ENCODE measurements around the gene TMPRSS9. TPM values are rescaled to one million over a fixed set of nuclear protein-coding genes. Genes with fewer than 3 reads are reported as not detected.

The TMPRSS9 gene
- total and polyA plus RNA-seq, 12 donors, result 0.32 to 1.7 (median 1.1) TPM

- Histone ChIP-seq H3K27me3 (no peaks in the 10 kb centered on the region), H3K36me3 (replicated peaks in 1 of 2) (peaks cover 0 to 18% of the 10 kb centered on the region in 2 donors), H3K4me3 (no peak overlapping the region), H3K27ac (no peak overlapping the region), H3K4me1 (replicated peaks in 1 of 2) (no peaks in the 10 kb centered on the region), H3K9me3 (replicated peaks in 1 of 3) (no peaks in the 10 kb centered on the region)
- 98 to 100% (median 98%) methylated on average over 7 to 26 of the region's 26 CpGs for WGBS, 4 donors
- intact Hi-C loops (cut with DNase I), result no loop called here
- TF ChIP-seq CTCF (IDR thresholded peaks at IDR 0.05), result no peak
- no peak for TF ChIP-seq POLR2A (IDR thresholded peaks at IDR 0.05)
- no peak for DNase-seq
Observed at GRCh38 chr19:2441096-2441752, 81.2 kb downstream of the TMPRSS9 start.

- DNase-seq, result no peak
- 90 to 95% (median 95%) methylated on average over 10 to 22 of the region's 22 CpGs for WGBS, 4 donors
- intact Hi-C loops (cut with DNase I), result no loop called here
- Histone ChIP-seq H3K4me1 (replicated peaks in 1 of 2) (no peaks in the 10 kb centered on the region), H3K4me3 (no peak overlapping the region), H3K27ac (no peak overlapping the region), H3K27me3 (no peaks in the 10 kb centered on the region), H3K36me3 (replicated peaks in 1 of 2) (peaks cover 0 to 5% of the 10 kb centered on the region in 2 donors), H3K9me3 (replicated peaks in 1 of 3) (no peaks in the 10 kb centered on the region)
- no peak for TF ChIP-seq POLR2A (IDR thresholded peaks at IDR 0.05)
- no peak for TF ChIP-seq CTCF (IDR thresholded peaks at IDR 0.05)
Observed at GRCh38 chr19:2443116-2443784, 83.2 kb downstream of the TMPRSS9 start.

- WGBS, 4 donors, result 92 to 96% (median 94%) methylated on average over 7 to 17 of the region's 17 CpGs
- H3K27ac ChIP-seq, result no peak overlapping the region
- no peaks in the 10 kb centered on the region for H3K4me1 ChIP-seq (replicated peaks in 1 of 2)
- H3K36me3 ChIP-seq (replicated peaks in 1 of 2), result peaks cover 0 to 4% of the 10 kb centered on the region in 2 donors
- H3K9me3 ChIP-seq (replicated peaks in 1 of 3), result no peaks in the 10 kb centered on the region
- no peaks in the 10 kb centered on the region for H3K27me3 ChIP-seq
- no peak for DNase-seq
- no peak overlapping the region for H3K4me3 ChIP-seq
- no peak for TF ChIP-seq POLR2A (IDR thresholded peaks at IDR 0.05)
- no peak for TF ChIP-seq CTCF (IDR thresholded peaks at IDR 0.05)
- intact Hi-C loops (cut with DNase I), result no loop called here
Observed at GRCh38 chr19:2443785-2444182, 83.7 kb downstream of the TMPRSS9 start.

- Histone ChIP-seq H3K36me3 (replicated peaks in 1 of 2) (peaks cover 0 to 4% of the 10 kb centered on the region in 2 donors), H3K27ac (no peak overlapping the region), H3K9me3 (replicated peaks in 1 of 3) (no peaks in the 10 kb centered on the region), H3K4me1 (replicated peaks in 1 of 2) (no peaks in the 10 kb centered on the region), H3K4me3 (no peak overlapping the region), H3K27me3 (no peaks in the 10 kb centered on the region)
- DNase-seq, result no peak
- WGBS, 4 donors, result 93 to 96% (median 96%) methylated on average over 16 to 34 of the region's 34 CpGs
- TF ChIP-seq POLR2A (IDR thresholded peaks at IDR 0.05) (no peak), CTCF (IDR thresholded peaks at IDR 0.05) (no peak)
- intact Hi-C loops (cut with DNase I), result no loop called here
Observed at GRCh38 chr19:2444251-2445002, 84.4 kb downstream of the TMPRSS9 start.

Measured in adrenal gland (tissue), 12 donors.